HG03060 (cell line): ENCODE results near the gene ZNF222.
A peak's percentile ranks its signal among the peaks of the same experiment; 100 is the strongest.

Source experiments
- ATAC-seq: cut with Tn5 transposase; IDR thresholded peaks from one replicate; pipeline ENCODE4 v1.9.1; 2021; ENCODE audit warnings: low read depth, moderate number of reproducible peaks; ENCODE audit not compliant: unreplicated experiment

ZNF222 gene

GRCh38 chr19:44025217-44025936 is at the start of gene ZNF222:
Gene ZNF222 (plus strand): TSS chr19:44025379. CDS start chr19:44025437, 58 bp downstream.
- no peak for ATAC-seq

- no peak for ATAC-seq
Observed at GRCh38 chr19:43976732-43977131, 48.4 kb upstream of the ZNF222 start.

- no peak for ATAC-seq
Observed at GRCh38 chr19:43983544-43983911, 41.7 kb upstream of the ZNF222 start.

- ATAC-seq: no peak
Observed at GRCh38 chr19:43983912-43984686, 41.1 kb upstream of the ZNF222 start, which contains the start of gene ZNF155. Gene ZNF155 (plus strand): TSS chr19:43984188. CDS start chr19:43988544, 4,356 bp downstream.

- no peak for ATAC-seq
Observed at GRCh38 chr19:43984687-43985000, 40.5 kb upstream of the ZNF222 start.

GRCh38 chr19:43997631-43998290 is 27.4 kb upstream of the ZNF222 start:
- no peak for ATAC-seq

- ATAC-seq: no peak
Observed at GRCh38 chr19:44002212-44002565, 23.0 kb upstream of the ZNF222 start.

GRCh38 chr19:44002566-44003460 is 22.4 kb upstream of the ZNF222 start, which contains the start of gene ZNF230:
Gene ZNF230 (plus strand): TSS chr19:44002957. CDS start chr19:44007079, 4,122 bp downstream.
- ATAC-seq: peak; percentile 75

- no peak for ATAC-seq
Observed at GRCh38 chr19:44003461-44004009, 21.6 kb upstream of the ZNF222 start.

GRCh38 chr19:44005973-44006372 is 19.2 kb upstream of the ZNF222 start:
- ATAC-seq: no peak

GRCh38 chr19:44007473-44007872 is 17.7 kb upstream of the ZNF222 start:
- ATAC-seq: no peak

GRCh38 chr19:44010468-44010867 is 14.7 kb upstream of the ZNF222 start:
- ATAC-seq: no peak

GRCh38 chr19:44019498-44019897 is 5.7 kb upstream of the ZNF222 start:
- ATAC-seq: no peak

GRCh38 chr19:44021221-44021620 is 4.0 kb upstream of the ZNF222 start:
- no peak for ATAC-seq

- ATAC-seq: no peak
Observed at GRCh38 chr19:44024900-44025216, 321 bp upstream of the ZNF222 start.

GRCh38 chr19:44026622-44027021 is 1.4 kb downstream of the ZNF222 start:
- ATAC-seq: no peak

GRCh38 chr19:44032001-44032610 is 6.9 kb downstream of the ZNF222 start:
- no peak for ATAC-seq

GRCh38 chr19:44042147-44042546 is 17.0 kb downstream of the ZNF222 start:
- ATAC-seq: no peak

- no peak for ATAC-seq
Observed at GRCh38 chr19:44050740-44051649, 25.8 kb downstream of the ZNF222 start.
